ENCODE measurements around the gene ABHD2. TPM values are rescaled to one million over a fixed set of nuclear protein-coding genes. Genes with fewer than 3 reads are reported as not detected.

The ABHD2 gene
- total RNA-seq, 1 experiment from 2014 or later, result 29.7 TPM

DNA sequence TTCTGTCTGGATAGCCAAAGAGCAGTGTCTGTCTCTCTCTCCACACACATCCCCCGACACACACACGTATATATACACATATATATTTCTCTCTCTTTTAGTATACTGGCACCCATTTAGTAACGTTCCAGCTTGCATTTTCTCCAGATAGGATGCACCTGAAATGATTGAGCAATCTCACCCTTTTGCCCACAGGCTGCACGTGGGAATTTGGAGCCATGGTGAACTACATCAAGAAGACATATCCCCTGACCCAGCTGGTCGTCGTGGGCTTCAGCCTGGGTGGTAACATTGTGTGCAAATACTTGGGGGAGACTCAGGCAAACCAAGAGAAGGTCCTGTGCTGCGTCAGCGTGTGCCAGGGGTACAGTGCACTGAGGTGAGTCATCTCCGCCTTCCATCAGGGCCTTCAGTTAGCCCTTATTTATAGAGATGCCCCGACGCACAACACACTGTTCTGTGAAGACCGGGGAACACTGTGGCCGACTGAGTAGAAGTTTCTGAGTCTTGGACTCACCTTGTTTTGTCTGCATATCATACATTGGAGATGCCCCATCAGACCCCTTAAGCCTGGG is 87.4 kb downstream of the ABHD2 start:
- H3K4me1 Mint-ChIP-seq, result peaks cover 3% of the 10 kb centered on the region; the same call in 1 of the 2 replicates
- TF ChIP-seq TEAD1 (CRISPR knock-in tag; IDR thresholded peaks at IDR 0.05) (no peak), IRF2 (CRISPR knock-in tag; IDR thresholded peaks at IDR 0.05; ENCODE audit: borderline replicate concordance, low read depth) (no peak), ZNF671 (CRISPR knock-in tag; IDR thresholded peaks at IDR 0.05) (no peak), FOXP1 (CRISPR knock-in tag; IDR thresholded peaks at IDR 0.05; ENCODE audit: borderline replicate concordance) (no peak), ZNF219 (CRISPR knock-in tag; IDR thresholded peaks at IDR 0.05; ENCODE audit: borderline replicate concordance) (no peak), SMAD3 (CRISPR knock-in tag; IDR thresholded peaks at IDR 0.05; ENCODE audit: borderline replicate concordance) (no peak), NR3C1 (CRISPR knock-in tag; conservative IDR thresholded peaks at IDR 0.05; ENCODE audit: low read depth) (no peak), ZNF532 (CRISPR knock-in tag; IDR thresholded peaks at IDR 0.05; ENCODE audit: borderline replicate concordance) (no peak)
- TF ChIP-seq, protein P1, sequence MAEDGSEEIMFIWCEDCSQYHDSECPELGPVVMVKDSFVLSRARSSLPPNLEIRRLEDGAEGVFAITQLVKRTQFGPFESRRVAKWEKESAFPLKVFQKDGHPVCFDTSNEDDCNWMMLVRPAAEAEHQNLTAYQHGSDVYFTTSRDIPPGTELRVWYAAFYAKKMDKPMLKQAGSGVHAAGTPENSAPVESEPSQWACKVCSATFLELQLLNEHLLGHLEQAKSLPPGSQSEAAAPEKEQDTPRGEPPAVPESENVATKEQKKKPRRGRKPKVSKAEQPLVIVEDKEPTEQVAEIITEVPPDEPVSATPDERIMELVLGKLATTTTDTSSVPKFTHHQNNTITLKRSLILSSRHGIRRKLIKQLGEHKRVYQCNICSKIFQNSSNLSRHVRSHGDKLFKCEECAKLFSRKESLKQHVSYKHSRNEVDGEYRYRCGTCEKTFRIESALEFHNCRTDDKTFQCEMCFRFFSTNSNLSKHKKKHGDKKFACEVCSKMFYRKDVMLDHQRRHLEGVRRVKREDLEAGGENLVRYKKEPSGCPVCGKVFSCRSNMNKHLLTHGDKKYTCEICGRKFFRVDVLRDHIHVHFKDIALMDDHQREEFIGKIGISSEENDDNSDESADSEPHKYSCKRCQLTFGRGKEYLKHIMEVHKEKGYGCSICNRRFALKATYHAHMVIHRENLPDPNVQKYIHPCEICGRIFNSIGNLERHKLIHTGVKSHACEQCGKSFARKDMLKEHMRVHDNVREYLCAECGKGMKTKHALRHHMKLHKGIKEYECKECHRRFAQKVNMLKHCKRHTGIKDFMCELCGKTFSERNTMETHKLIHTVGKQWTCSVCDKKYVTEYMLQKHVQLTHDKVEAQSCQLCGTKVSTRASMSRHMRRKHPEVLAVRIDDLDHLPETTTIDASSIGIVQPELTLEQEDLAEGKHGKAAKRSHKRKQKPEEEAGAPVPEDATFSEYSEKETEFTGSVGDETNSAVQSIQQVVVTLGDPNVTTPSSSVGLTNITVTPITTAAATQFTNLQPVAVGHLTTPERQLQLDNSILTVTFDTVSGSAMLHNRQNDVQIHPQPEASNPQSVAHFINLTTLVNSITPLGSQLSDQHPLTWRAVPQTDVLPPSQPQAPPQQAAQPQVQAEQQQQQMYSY (CRISPR knock-in tag; IDR thresholded peaks at IDR 0.05), result no peak
- TF ChIP-seq, protein P2, sequence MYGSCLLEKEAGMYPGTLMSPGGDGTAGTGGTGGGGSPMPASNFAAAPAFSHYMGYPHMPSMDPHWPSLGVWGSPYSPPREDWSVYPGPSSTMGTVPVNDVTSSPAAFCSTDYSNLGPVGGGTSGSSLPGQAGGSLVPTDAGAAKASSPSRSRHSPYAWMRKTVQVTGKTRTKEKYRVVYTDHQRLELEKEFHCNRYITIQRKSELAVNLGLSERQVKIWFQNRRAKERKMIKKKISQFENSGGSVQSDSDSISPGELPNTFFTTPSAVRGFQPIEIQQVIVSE (CRISPR knock-in tag; IDR thresholded peaks at IDR 0.05; ENCODE audit: borderline replicate concordance), result no peak
- no peaks in the 10 kb centered on the region for H3K27me3 Mint-ChIP-seq (ENCODE audit: low read depth)
- ATAC-seq (no peak), DNase-seq (ENCODE audit: low spot score) (no peak)
- no peaks in the 10 kb centered on the region for H3K36me3 Mint-ChIP-seq
- ChIA-PET POLR2A (no interaction called here), CTCF (interaction anchor here (1.0 to 1.1 kb wide), 2 partner anchors 47 to 281 kb away, joined by 3 read pairs; no protein-coding TSS in a partner anchor)
- H3K27ac Mint-ChIP-seq, result no peak overlapping the region
- H3K9me3 Mint-ChIP-seq, result no peaks in the 10 kb centered on the region
- H3K4me3 Mint-ChIP-seq, result no peak overlapping the region

GRCh38 chr15:89177116-89177515 is 88.9 kb downstream of the ABHD2 start:
- no peak for ATAC-seq
- TF ChIP-seq HMGA2 (CRISPR knock-in tag; IDR thresholded peaks at IDR 0.05) (no peak), GABPB1 (CRISPR knock-in tag; IDR thresholded peaks at IDR 0.05) (no peak), CREM (CRISPR knock-in tag; IDR thresholded peaks at IDR 0.05) (no peak), ATF1 (CRISPR knock-in tag; IDR thresholded peaks at IDR 0.05) (no peak), ELF4 (CRISPR knock-in tag; IDR thresholded peaks at IDR 0.05; ENCODE audit: low read depth) (no peak), IRF2 (CRISPR knock-in tag; IDR thresholded peaks at IDR 0.05; ENCODE audit: borderline replicate concordance, low read depth) (no peak), FOXJ3 (CRISPR knock-in tag; IDR thresholded peaks at IDR 0.05; ENCODE audit: borderline replicate concordance) (no peak), TEAD1 (CRISPR knock-in tag; IDR thresholded peaks at IDR 0.05) (no peak), TCF7 (CRISPR knock-in tag; IDR thresholded peaks at IDR 0.05; ENCODE audit: low read depth) (no peak), FOXP1 (CRISPR knock-in tag; IDR thresholded peaks at IDR 0.05; ENCODE audit: borderline replicate concordance) (no peak), ATF3 (CRISPR knock-in tag; conservative IDR thresholded peaks at IDR 0.05) (no peak)
- TF ChIP-seq, protein P3, sequence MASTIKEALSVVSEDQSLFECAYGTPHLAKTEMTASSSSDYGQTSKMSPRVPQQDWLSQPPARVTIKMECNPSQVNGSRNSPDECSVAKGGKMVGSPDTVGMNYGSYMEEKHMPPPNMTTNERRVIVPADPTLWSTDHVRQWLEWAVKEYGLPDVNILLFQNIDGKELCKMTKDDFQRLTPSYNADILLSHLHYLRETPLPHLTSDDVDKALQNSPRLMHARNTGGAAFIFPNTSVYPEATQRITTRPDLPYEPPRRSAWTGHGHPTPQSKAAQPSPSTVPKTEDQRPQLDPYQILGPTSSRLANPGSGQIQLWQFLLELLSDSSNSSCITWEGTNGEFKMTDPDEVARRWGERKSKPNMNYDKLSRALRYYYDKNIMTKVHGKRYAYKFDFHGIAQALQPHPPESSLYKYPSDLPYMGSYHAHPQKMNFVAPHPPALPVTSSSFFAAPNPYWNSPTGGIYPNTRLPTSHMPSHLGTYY (CRISPR knock-in tag; IDR thresholded peaks at IDR 0.05), result no peak
- TF ChIP-seq, protein P4, sequence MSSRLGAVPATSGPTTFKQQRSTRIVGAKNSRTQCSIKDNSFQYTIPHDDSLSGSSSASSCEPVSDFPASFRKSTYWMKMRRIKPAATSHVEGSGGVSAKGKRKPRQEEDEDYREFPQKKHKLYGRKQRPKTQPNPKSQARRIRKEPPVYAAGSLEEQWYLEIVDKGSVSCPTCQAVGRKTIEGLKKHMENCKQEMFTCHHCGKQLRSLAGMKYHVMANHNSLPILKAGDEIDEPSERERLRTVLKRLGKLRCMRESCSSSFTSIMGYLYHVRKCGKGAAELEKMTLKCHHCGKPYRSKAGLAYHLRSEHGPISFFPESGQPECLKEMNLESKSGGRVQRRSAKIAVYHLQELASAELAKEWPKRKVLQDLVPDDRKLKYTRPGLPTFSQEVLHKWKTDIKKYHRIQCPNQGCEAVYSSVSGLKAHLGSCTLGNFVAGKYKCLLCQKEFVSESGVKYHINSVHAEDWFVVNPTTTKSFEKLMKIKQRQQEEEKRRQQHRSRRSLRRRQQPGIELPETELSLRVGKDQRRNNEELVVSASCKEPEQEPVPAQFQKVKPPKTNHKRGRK (CRISPR knock-in tag; IDR thresholded peaks at IDR 0.05; ENCODE audit: borderline replicate concordance), result no peak
- Mint-ChIP-seq H3K4me3 (no peak overlapping the region), H3K4me1 (peaks cover 3% of the 10 kb centered on the region; the same call in 1 of the 2 replicates), H3K27me3 (ENCODE audit: low read depth) (no peaks in the 10 kb centered on the region), H3K9me3 (no peaks in the 10 kb centered on the region), H3K36me3 (no peaks in the 10 kb centered on the region), H3K27ac (no peak overlapping the region)
- CTCF ChIA-PET, result interaction anchor here (1.0 to 2.6 kb wide), 36 partner anchors 10 to 373 kb away, joined by 3 to 44 read pairs (median 8); partner anchors contain the start of genes ABHD2, ACAN, FANCI and HAPLN3
- POLR2A ChIA-PET, result no interaction called here
- no peak for DNase-seq (ENCODE audit: low spot score)
